AG09309 (cell line): ENCODE data around the gene MRPS18A.

Experiments used
- DNase-seq: peaks from one replicate; pipeline ENCODE4 v3.0.0-alpha.2; 2010; ENCODE audit warnings: low read depth
- H3K4me3 ChIP-seq: 2 replicates; pipeline ENCODE4 v1.5.1; 2011; ENCODE audit warnings: mild to moderate bottlenecking, low read depth, low read length, moderate library complexity; ENCODE audit not compliant: control insufficient read depth
- TF ChIP-seq, protein P1 (sequence below): IDR thresholded peaks from 2 replicates; pipeline ENCODE4 v1.5.1; 2011; ENCODE audit warnings: mild to moderate bottlenecking, low read depth, low read length, inconsistent platforms; ENCODE audit not compliant: insufficient read depth, control insufficient read depth; ENCODE audit errors: missing control alignments

MRPS18A gene

DNA sequence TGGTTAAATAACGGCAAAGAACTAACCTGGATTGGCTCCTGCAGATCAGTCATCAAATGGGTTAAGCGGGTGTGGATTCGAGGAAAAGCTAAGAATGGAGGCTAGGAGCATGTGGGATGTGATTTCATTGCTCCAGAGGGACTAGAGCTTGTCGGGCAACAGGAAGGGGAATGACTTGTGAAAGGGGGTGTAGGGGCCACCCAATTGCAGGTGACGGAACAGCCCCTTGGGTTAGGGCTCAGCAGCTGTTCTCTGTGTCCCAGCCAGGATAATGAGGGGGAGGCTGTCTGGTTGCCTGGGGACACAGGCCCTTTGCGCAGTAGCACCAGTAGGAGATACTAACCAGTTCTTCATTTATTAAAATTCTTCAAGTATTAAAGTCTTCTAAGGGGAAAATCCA lies 25.0 kb upstream of the MRPS18A start:
- TF ChIP-seq, protein P1, sequence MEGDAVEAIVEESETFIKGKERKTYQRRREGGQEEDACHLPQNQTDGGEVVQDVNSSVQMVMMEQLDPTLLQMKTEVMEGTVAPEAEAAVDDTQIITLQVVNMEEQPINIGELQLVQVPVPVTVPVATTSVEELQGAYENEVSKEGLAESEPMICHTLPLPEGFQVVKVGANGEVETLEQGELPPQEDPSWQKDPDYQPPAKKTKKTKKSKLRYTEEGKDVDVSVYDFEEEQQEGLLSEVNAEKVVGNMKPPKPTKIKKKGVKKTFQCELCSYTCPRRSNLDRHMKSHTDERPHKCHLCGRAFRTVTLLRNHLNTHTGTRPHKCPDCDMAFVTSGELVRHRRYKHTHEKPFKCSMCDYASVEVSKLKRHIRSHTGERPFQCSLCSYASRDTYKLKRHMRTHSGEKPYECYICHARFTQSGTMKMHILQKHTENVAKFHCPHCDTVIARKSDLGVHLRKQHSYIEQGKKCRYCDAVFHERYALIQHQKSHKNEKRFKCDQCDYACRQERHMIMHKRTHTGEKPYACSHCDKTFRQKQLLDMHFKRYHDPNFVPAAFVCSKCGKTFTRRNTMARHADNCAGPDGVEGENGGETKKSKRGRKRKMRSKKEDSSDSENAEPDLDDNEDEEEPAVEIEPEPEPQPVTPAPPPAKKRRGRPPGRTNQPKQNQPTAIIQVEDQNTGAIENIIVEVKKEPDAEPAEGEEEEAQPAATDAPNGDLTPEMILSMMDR: no peak
- no peak for DNase-seq
- no peak overlapping the region for H3K4me3 ChIP-seq

DNA sequence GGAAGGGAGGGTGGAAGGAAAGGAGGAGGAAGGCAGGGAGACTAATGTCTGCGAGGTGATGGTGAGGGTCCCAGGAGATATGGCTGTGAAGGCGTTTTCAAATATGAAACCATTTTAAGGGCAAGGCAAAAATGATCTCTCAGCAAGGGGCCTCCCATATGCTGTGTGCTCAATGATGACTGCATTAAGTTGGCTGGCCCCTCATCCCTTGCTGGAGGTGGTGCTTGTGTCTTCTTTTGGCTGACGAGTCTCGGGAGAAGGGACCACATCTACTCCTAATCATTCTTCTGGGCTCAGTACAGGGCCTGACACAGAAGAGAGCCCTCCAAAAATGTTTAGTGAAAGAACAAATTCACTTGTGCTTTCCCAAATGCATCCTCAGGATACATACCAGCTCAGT lies 23.0 kb upstream of the MRPS18A start:
- TF ChIP-seq, protein P1: no peak
- no peak for DNase-seq
- no peak overlapping the region for H3K4me3 ChIP-seq

GRCh38 chr6:43709654-43710303 lies 22.2 kb upstream of the MRPS18A start:
- TF ChIP-seq, protein P1: no peak
- no peak overlapping the region for H3K4me3 ChIP-seq
- no peak for DNase-seq

GRCh38 chr6:43708860-43709653 lies 21.5 kb upstream of the MRPS18A start:
- TF ChIP-seq, protein P1: no peak
- H3K4me3 ChIP-seq: no peak overlapping the region
- DNase-seq: peak; percentile 70

DNA sequence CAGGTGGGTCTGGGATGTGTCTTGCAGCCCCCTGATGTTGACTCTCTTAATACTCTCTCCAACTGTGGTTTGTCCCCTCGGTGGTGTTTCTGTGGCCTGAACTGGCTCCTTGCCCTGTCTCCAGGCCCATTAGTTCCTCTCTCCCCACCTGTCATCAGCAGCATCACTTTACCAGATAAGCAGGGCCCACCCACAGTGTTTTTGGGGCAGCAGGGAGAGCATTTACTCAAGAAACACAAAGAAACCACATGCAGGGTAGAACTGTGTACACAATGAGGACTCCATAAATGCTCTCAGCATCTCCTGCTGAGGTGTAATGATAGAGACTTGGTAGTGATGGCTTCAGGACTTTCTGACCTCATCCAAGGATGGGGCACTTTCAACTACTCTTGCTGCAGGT lies 20.2 kb upstream of the MRPS18A start:
- no peak overlapping the region for H3K4me3 ChIP-seq
- no peak for DNase-seq
- TF ChIP-seq, protein P1: no peak

DNA sequence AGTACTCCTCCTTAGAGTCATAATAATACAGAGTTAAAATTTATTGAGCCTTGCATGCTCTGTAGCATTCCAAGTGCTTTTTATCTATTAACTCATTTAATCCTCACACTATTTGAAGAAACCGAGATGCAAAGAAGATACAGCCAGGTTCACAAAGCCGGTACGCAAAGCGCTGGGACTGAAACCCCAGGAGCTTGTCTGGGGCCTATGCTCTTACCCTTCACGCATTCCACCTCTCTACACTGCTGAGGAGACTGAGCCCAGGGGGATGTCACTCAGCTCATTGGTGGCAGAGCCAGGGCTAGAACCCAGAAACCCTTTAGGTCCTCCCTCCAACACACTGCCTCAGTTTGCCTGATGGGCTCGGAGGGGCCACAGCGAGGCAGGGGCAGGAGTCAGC lies 19.7 kb upstream of the MRPS18A start:
- H3K4me3 ChIP-seq: no peak overlapping the region
- DNase-seq: no peak
- TF ChIP-seq, protein P1: no peak

GRCh38 chr6:43706788-43707187 lies 19.2 kb upstream of the MRPS18A start:
- TF ChIP-seq, protein P1: no peak
- no peak overlapping the region for H3K4me3 ChIP-seq
- DNase-seq: no peak
